Superior temporal gyrus (tissue), 1 donor: ENCODE measurements around the gene PIGB.
"Not testable (repeated sequence)": the region's sequence is repeated elsewhere in the genome, so short reads cannot be mapped to it uniquely, and the experiment has no call there.

Experiments
- DNase-seq: peaks from one replicate; pipeline ENCODE4 v3.0.0-alpha.2; 2016; ENCODE audit errors: extremely low spot score

PIGB gene

GRCh38 chr15:55297315-55297714 lies 21.7 kb upstream of the PIGB start:
- no peak for DNase-seq

GRCh38 chr15:55302801-55303200 lies 16.2 kb upstream of the PIGB start:
- DNase-seq, result not testable (repeated sequence)

GRCh38 chr15:55319537-55320237 lies 665 bp downstream of the PIGB start:
- DNase-seq, result peak; percentile 18

- no peak for DNase-seq
Observed at GRCh38 chr15:55320238-55320550, 1.2 kb downstream of the PIGB start.

- DNase-seq, result no peak
Observed at GRCh38 chr15:55320963-55321362, 1.9 kb downstream of the PIGB start.

GRCh38 chr15:55322467-55322866 lies 3.4 kb downstream of the PIGB start:
- DNase-seq, result no peak

- DNase-seq, result no peak
Observed at GRCh38 chr15:55327387-55327786, 8.4 kb downstream of the PIGB start.

GRCh38 chr15:55334371-55334770 lies 15.3 kb downstream of the PIGB start:
- no peak for DNase-seq

- DNase-seq, result no peak
Observed at GRCh38 chr15:55334997-55335396, 16.0 kb downstream of the PIGB start.

GRCh38 chr15:55337160-55337559 lies 18.1 kb downstream of the PIGB start:
- DNase-seq, result no peak

GRCh38 chr15:55343168-55343567 lies 24.1 kb downstream of the PIGB start:
- no peak for DNase-seq

GRCh38 chr15:55344206-55344605 lies 25.2 kb downstream of the PIGB start:
- no peak for DNase-seq

- no peak for DNase-seq
Observed at GRCh38 chr15:55348281-55348778, 29.3 kb downstream of the PIGB start.

- DNase-seq, result no peak
Observed at GRCh38 chr15:55349282-55349681, 30.3 kb downstream of the PIGB start.

- DNase-seq, result no peak
Observed at GRCh38 chr15:55353025-55353424, 34.0 kb downstream of the PIGB start.

- no peak for DNase-seq
Observed at GRCh38 chr15:55356985-55357585, 38.1 kb downstream of the PIGB start.

- no peak for DNase-seq
Observed at GRCh38 chr15:55357774-55358173, 38.8 kb downstream of the PIGB start.

- DNase-seq, result no peak
Observed at GRCh38 chr15:55358471-55358870, 39.4 kb downstream of the PIGB start.

- no peak for DNase-seq
Observed at GRCh38 chr15:55360256-55360655, 41.2 kb downstream of the PIGB start.

- DNase-seq, result no peak
Observed at GRCh38 chr15:55361048-55361447, 42.0 kb downstream of the PIGB start.

- no peak for DNase-seq
Observed at GRCh38 chr15:55362641-55363040, 43.6 kb downstream of the PIGB start.

GRCh38 chr15:55366981-55367380 lies 48.0 kb downstream of the PIGB start:
- no peak for DNase-seq

- no peak for DNase-seq
Observed at GRCh38 chr15:55372701-55373440, 53.8 kb downstream of the PIGB start.
